Measurements from ENCODE around the gene ADGRD1. TPM values are rescaled to one million over a fixed set of nuclear protein-coding genes. Genes with fewer than 3 reads are reported as not detected.
"Not testable (repeated sequence)": the region's sequence is repeated elsewhere in the genome, so short reads cannot be mapped to it uniquely, and the experiment has no call there.

The ADGRD1 gene
- total RNA-seq, 2 experiments from 2014 or later, result 0.64 to 1.0 TPM

GRCh38 chr12:130995386-130995969 is 41.8 kb downstream of the ADGRD1 start:
- H3K27ac Mint-ChIP-seq; H3K4me1 Mint-ChIP-seq (ENCODE audit: low read depth); CTCF ChIA-PET; POLR2A ChIA-PET; H3K9me3 Mint-ChIP-seq; H3K4me3 Mint-ChIP-seq; H3K36me3 Mint-ChIP-seq; DNase-seq; intact Hi-C loops (cut with micrococcal nuclease): not testable (repeated sequence)
- peaks cover 15% of the 10 kb centered on the region for H3K27me3 Mint-ChIP-seq

GRCh38 chr12:130998136-130998535 is 44.4 kb downstream of the ADGRD1 start:
- Mint-ChIP-seq H3K27ac (no peak overlapping the region), H3K9me3 (no peaks in the 10 kb centered on the region), H3K4me1 (ENCODE audit: low read depth) (no peaks in the 10 kb centered on the region), H3K4me3 (no peak overlapping the region), H3K27me3 (peaks cover 3% of the 10 kb centered on the region), H3K36me3 (no peaks in the 10 kb centered on the region)
- intact Hi-C loops (cut with micrococcal nuclease), result no loop called here
- DNase-seq, result no peak
- ChIA-PET CTCF (no interaction called here), POLR2A (no interaction called here)

GRCh38 chr12:131000000-131000486 is 46.3 kb downstream of the ADGRD1 start:
- no peaks in the 10 kb centered on the region for H3K27me3 Mint-ChIP-seq
- H3K36me3 Mint-ChIP-seq, result no peaks in the 10 kb centered on the region
- intact Hi-C loops (cut with micrococcal nuclease), result no loop called here
- no peak overlapping the region for H3K27ac Mint-ChIP-seq
- CTCF ChIA-PET, result interaction anchor here (1.2 kb wide), 1 partner anchor 105 kb away, joined by 3 read pairs; no protein-coding TSS in a partner anchor
- no peak for DNase-seq
- no peaks in the 10 kb centered on the region for H3K4me1 Mint-ChIP-seq (ENCODE audit: low read depth)
- H3K4me3 Mint-ChIP-seq, result no peak overlapping the region
- POLR2A ChIA-PET, result no interaction called here
- H3K9me3 Mint-ChIP-seq, result no peaks in the 10 kb centered on the region

DNA sequence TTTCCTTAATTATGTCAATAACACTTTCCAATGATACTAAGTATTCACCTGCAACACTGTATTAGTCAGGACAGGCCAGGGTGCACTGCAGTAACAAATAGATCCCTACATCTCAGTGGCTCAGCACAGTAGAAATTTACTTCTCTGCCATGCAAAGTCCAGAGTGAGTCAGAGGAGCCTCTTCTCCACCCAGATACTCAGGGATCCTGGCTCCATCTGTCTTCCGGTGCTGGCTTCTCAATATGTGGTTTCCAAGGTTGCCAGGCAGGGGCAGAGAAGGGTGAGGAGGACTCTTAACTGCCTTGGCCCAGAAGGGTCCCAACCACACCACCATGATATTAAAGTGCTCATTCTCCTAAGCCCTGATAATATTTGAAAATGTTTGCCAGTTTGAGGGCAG is 47.8 kb downstream of the ADGRD1 start:
- DNase-seq, result no peak
- H3K27ac Mint-ChIP-seq, result no peak overlapping the region
- intact Hi-C loops (cut with micrococcal nuclease), result no loop called here
- no peak overlapping the region for H3K4me3 Mint-ChIP-seq
- peaks cover 3% of the 10 kb centered on the region for H3K27me3 Mint-ChIP-seq
- H3K36me3 Mint-ChIP-seq, result no peaks in the 10 kb centered on the region
- POLR2A ChIA-PET, result no interaction called here
- H3K9me3 Mint-ChIP-seq, result no peaks in the 10 kb centered on the region
- no peaks in the 10 kb centered on the region for H3K4me1 Mint-ChIP-seq (ENCODE audit: low read depth)
- CTCF ChIA-PET, result no interaction called here

GRCh38 chr12:131002216-131002631 is 48.5 kb downstream of the ADGRD1 start:
- ChIA-PET CTCF (no interaction called here), POLR2A (no interaction called here)
- Mint-ChIP-seq H3K9me3 (no peaks in the 10 kb centered on the region), H3K27me3 (peaks cover 3% of the 10 kb centered on the region), H3K4me1 (ENCODE audit: low read depth) (no peaks in the 10 kb centered on the region), H3K27ac (no peak overlapping the region), H3K4me3 (no peak overlapping the region), H3K36me3 (no peaks in the 10 kb centered on the region)
- DNase-seq, result no peak
- intact Hi-C loops (cut with micrococcal nuclease), result no loop called here

DNA sequence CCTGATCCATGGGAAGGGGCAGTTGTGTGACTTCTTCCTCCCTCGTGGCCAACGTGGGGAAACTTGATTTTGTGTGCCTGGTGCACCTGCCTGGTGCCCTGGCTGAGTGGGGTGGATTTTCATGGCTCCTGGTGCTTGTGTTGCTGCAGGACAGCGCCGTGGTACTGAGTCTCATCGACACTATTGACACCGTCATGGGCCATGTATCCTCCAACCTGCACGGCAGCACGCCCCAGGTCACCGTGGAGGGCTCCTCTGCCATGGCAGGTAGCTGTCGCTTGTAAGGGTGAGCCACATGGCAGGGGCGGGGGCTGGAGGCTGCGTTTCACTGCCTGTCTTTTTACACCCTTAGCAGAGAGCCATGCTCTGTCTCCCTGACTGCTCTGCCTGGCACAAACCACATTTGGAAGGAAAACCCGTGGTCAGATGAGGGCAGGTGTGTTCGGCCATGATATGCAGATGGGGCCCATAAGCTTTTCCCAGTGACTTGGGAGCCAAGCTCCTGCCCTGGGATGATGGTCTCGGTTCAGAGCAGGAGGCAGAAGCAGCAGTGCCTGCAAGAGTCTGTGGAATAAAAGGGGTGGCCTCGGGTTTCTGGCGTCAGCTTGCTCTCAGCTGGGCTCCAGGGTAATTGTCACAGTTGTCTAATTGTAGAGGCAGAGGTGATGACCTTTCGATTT is 49.5 kb downstream of the ADGRD1 start:
- ChIA-PET CTCF (no interaction called here), POLR2A (no interaction called here)
- Mint-ChIP-seq H3K27ac (no peak overlapping the region), H3K4me1 (ENCODE audit: low read depth) (no peaks in the 10 kb centered on the region), H3K36me3 (no peaks in the 10 kb centered on the region), H3K27me3 (peaks cover 6% of the 10 kb centered on the region), H3K4me3 (no peak overlapping the region), H3K9me3 (no peaks in the 10 kb centered on the region)
- no peak for DNase-seq
- intact Hi-C loops (cut with micrococcal nuclease), result no loop called here

DNA sequence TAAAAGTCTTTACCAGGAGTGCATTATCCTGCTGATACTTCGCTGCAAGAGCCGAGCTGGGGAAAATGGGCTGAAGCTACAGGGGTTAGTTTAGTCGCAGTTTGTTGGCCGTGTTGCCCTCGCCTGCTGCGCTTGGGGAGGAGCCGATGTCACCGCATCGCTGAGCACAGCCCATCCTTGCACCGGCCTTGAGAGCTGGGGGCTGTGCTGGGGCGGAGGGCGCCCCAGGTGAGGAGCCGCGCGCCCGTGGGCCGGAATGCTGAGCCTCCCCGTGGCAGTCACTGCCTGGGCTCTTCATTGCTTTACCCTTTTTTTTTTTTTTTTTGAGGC is 50.0 kb downstream of the ADGRD1 start:
- no peak overlapping the region for H3K4me3 Mint-ChIP-seq
- POLR2A ChIA-PET, result no interaction called here
- H3K27ac Mint-ChIP-seq, result no peak overlapping the region
- intact Hi-C loops (cut with micrococcal nuclease), result no loop called here
- H3K27me3 Mint-ChIP-seq, result peaks cover 7% of the 10 kb centered on the region
- no peaks in the 10 kb centered on the region for H3K36me3 Mint-ChIP-seq
- H3K9me3 Mint-ChIP-seq, result no peaks in the 10 kb centered on the region
- no peak for DNase-seq
- no peaks in the 10 kb centered on the region for H3K4me1 Mint-ChIP-seq (ENCODE audit: low read depth)
- CTCF ChIA-PET, result no interaction called here

DNA sequence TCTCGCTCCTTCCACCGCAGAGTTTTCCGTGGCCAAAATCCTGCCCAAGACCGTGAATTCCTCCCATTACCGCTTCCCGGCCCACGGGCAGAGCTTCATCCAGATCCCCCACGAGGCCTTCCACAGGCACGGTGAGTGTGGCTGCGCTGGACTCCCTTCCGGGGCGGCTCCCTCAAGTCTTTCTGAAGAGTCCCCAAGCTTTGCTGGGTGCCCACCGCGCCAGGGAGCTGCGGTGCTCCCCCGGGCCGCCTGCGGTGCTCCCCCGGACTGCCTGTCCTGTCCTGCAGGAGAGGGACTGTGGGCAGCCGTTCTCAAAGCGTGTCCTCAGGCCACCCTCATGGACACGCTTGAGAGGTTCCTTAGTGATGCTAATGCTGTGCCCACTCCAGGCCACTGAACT is 50.5 kb downstream of the ADGRD1 start:
- H3K4me1 Mint-ChIP-seq (ENCODE audit: low read depth), result no peaks in the 10 kb centered on the region
- intact Hi-C loops (cut with micrococcal nuclease), result no loop called here
- H3K27me3 Mint-ChIP-seq, result peaks cover 7% of the 10 kb centered on the region
- ChIA-PET CTCF (no interaction called here), POLR2A (no interaction called here)
- H3K27ac Mint-ChIP-seq, result no peak overlapping the region
- DNase-seq, result no peak
- no peaks in the 10 kb centered on the region for H3K9me3 Mint-ChIP-seq
- no peak overlapping the region for H3K4me3 Mint-ChIP-seq
- H3K36me3 Mint-ChIP-seq, result no peaks in the 10 kb centered on the region

- H3K27me3 Mint-ChIP-seq, result peaks cover 7% of the 10 kb centered on the region
- H3K4me3 Mint-ChIP-seq, result no peak overlapping the region
- CTCF ChIA-PET, result no interaction called here
- no peak overlapping the region for H3K27ac Mint-ChIP-seq
- no peaks in the 10 kb centered on the region for H3K36me3 Mint-ChIP-seq
- no peak for DNase-seq
- POLR2A ChIA-PET, result no interaction called here
- H3K4me1 Mint-ChIP-seq (ENCODE audit: low read depth), result no peaks in the 10 kb centered on the region
- intact Hi-C loops (cut with micrococcal nuclease), result no loop called here
- no peaks in the 10 kb centered on the region for H3K9me3 Mint-ChIP-seq
These were observed 51.7 kb downstream of the ADGRD1 start for GRCh38 chr12:131005161-131006035.

GRCh38 chr12:131006036-131006735 is 52.5 kb downstream of the ADGRD1 start:
- Mint-ChIP-seq H3K27me3 (peaks cover 7% of the 10 kb centered on the region), H3K4me3 (no peak overlapping the region), H3K36me3 (no peaks in the 10 kb centered on the region), H3K9me3 (no peaks in the 10 kb centered on the region), H3K27ac (no peak overlapping the region), H3K4me1 (ENCODE audit: low read depth) (no peaks in the 10 kb centered on the region)
- ChIA-PET POLR2A (no interaction called here), CTCF (no interaction called here)
- no peak for DNase-seq
- intact Hi-C loops (cut with micrococcal nuclease), result no loop called here

DNA sequence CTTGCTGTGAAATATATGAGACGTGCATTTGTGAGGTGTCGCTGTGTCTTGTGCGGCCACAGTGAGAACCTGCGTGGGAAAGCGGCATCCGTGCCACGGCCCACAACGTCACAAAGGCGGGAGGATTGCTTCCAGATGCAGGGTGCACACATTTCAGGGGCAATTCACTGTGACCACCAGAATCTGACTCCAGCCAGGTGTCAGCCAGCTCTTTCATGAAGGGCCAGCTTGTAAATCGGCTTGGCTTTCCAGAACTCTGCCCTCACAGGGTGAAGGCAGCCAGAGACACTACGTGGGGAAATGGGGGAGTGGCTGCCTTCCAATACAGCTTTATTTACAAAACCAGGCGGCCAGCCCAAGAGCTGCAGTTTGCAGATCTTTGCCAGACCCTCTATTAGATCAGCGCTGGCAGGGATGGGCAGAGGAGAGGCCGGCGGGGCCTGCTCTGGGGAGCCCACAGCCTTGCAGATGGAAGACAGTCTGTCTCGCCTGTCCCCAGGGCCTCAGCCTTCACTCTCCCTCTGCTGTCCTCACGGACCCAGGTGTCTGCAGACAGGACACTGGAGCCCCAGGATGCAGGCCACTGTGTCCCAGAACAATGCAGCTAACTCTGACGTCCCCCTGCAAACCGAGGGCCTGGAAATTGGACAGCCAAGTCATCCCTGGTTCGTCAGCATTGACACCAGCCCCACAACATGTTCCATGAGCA is 53.5 kb downstream of the ADGRD1 start:
- Mint-ChIP-seq H3K27me3 (peaks cover 7% of the 10 kb centered on the region), H3K36me3 (no peaks in the 10 kb centered on the region), H3K4me3 (no peak overlapping the region), H3K4me1 (ENCODE audit: low read depth) (no peaks in the 10 kb centered on the region), H3K9me3 (no peaks in the 10 kb centered on the region), H3K27ac (no peak overlapping the region)
- CTCF ChIA-PET, result interaction anchor here (1.0 kb wide), 1 partner anchor 55 kb away, joined by 3 read pairs; no protein-coding TSS in a partner anchor
- intact Hi-C loops (cut with micrococcal nuclease), result no loop called here
- POLR2A ChIA-PET, result no interaction called here
- no peak for DNase-seq

DNA sequence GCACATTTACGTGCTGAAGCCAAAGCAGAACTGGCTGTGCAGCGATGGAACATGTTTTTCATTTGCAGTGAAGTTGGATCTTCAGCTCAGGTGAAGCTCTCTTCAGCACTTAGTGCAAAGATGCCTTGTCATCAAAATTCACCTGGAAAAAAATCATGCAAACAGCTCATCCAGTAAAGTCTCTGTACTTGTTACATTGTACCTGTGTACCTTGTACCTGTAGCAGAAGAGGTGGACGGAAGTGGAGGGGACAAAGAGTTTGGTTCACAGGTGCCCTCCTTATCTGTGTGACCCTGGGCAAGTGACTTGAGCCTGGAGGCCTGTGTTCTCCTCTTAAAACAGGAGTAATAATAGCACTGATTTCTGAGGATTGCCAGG is 54.0 kb downstream of the ADGRD1 start:
- H3K27me3 Mint-ChIP-seq, result peaks cover 7% of the 10 kb centered on the region
- no peaks in the 10 kb centered on the region for H3K4me1 Mint-ChIP-seq (ENCODE audit: low read depth)
- intact Hi-C loops (cut with micrococcal nuclease), result no loop called here
- H3K27ac Mint-ChIP-seq, result no peak overlapping the region
- ChIA-PET POLR2A (no interaction called here), CTCF (interaction anchor here (1.0 kb wide), 1 partner anchor 55 kb away, joined by 3 read pairs; no protein-coding TSS in a partner anchor)
- no peak overlapping the region for H3K4me3 Mint-ChIP-seq
- no peaks in the 10 kb centered on the region for H3K36me3 Mint-ChIP-seq
- DNase-seq, result no peak
- H3K9me3 Mint-ChIP-seq, result no peaks in the 10 kb centered on the region
